ENCODE measurements around the gene ZNF566. TPM values are rescaled to one million over a fixed set of nuclear protein-coding genes. Genes with fewer than 3 reads are reported as not detected.

ZNF566 gene
- total and polyA plus RNA-seq, 2 donors (not counting 3 experiments of a cell fraction or from before 2014, with no cell fraction given), result 4.7 to 8.5 TPM

- Histone ChIP-seq H3K27ac (ENCODE audit: insufficient read depth, low read depth, low read length) (no peak overlapping the region), H3K9me3 (replicated peaks; ENCODE audit: control insufficient read depth, insufficient read depth, low read length) (no peaks in the 10 kb centered on the region), H3K4me3 (replicated peaks in 1 of 3; ENCODE audit: insufficient read depth in 1 of 3, low read depth in 1 of 3, low read length in 3 of 3) (no peak overlapping the region), H3K9ac (replicated peaks; ENCODE audit: extremely low read depth, insufficient read depth, low read length) (no peak overlapping the region), H3K36me3 (ENCODE audit: control insufficient read depth in 2 of 2, extremely low read depth in 1 of 2, insufficient read depth in 2 of 2, low read length in 2 of 2) (peaks cover 2 to 14% of the 10 kb centered on the region in 2 experiments), H3K4me1 (ENCODE audit: control insufficient read depth, extremely low read depth, insufficient read depth, low read length) (no peaks in the 10 kb centered on the region), H3K79me2 (ENCODE audit: control insufficient read depth, insufficient read depth, low read length) (peaks cover 2% of the 10 kb centered on the region), H3K27me3 (ENCODE audit: control insufficient read depth in 2 of 2, insufficient read depth in 2 of 2, low read length in 2 of 2) (no peaks in the 10 kb centered on the region), H4K20me1 (replicated peaks; ENCODE audit: control insufficient read depth, extremely low read depth, insufficient read depth, low read length) (no peaks in the 10 kb centered on the region), H3K9me1 (replicated peaks; ENCODE audit: control insufficient read depth, extremely low read depth, insufficient read depth, low read length) (no peaks in the 10 kb centered on the region), H3K4me2 (ENCODE audit: insufficient read depth, low read length) (no peak overlapping the region), H2AFZ (ENCODE audit: low read depth, low read length) (no peak overlapping the region)
- intact Hi-C loops (cut with micrococcal nuclease) (no loop called here), dilution Hi-C loops (cut with MboI; ENCODE audit: extremely low pct_ligation_motif_present, low sequenced_read_pairs) (no loop called here)
- no TSS peak for BruUV-seq (replicated peaks)
- ChIA-PET CTCF (no interaction called here), POLR2A (no interaction called here)
- DNase-seq (ENCODE audit: low read depth, low spot score), result no peak
- no peak for FAIRE-seq
- TF ChIP-seq JUN (IDR thresholded peaks at IDR 0.05; ENCODE audit: borderline replicate concordance, insufficient read depth, insufficient read length, low read depth) (no peak), POLR2A (IDR thresholded peaks at IDR 0.05; ENCODE audit: low read depth, low read length) (no peak), FOS (IDR thresholded peaks at IDR 0.05; ENCODE audit: borderline replicate concordance, insufficient read depth, low read length) (no peak), CTCF (IDR thresholded peaks at IDR 0.05; ENCODE audit: extremely low read depth in 1 of 2, insufficient read depth in 1 of 2, low read depth in 1 of 2, low read length in 2 of 2) (no peak), MYC (IDR thresholded peaks at IDR 0.05; ENCODE audit: low read depth, low read length) (no peak), MAX (IDR thresholded peaks at IDR 0.05; ENCODE audit: insufficient read depth, insufficient read length) (no peak), EZH2 (IDR thresholded peaks at IDR 0.05; ENCODE audit: borderline replicate concordance, low read depth, low read length, severe bottlenecking) (no peak), POLR2AphosphoS5 (IDR thresholded peaks at IDR 0.05; ENCODE audit: insufficient read depth, low read depth, low read length) (no peak), GATA2 (IDR thresholded peaks at IDR 0.05; ENCODE audit: insufficient read depth, insufficient read length, low read depth, low read length) (no peak)
These were observed 79.5 kb downstream of the ZNF566 start for GRCh38 chr19:36409841-36410240.
